ENCODE data around the gene PALMD. TPM values are rescaled to one million over a fixed set of nuclear protein-coding genes. Genes with fewer than 3 reads are reported as not detected.

PALMD gene
- total and polyA plus RNA-seq, 2 donors: 7.4 to 21.2 TPM

DNA sequence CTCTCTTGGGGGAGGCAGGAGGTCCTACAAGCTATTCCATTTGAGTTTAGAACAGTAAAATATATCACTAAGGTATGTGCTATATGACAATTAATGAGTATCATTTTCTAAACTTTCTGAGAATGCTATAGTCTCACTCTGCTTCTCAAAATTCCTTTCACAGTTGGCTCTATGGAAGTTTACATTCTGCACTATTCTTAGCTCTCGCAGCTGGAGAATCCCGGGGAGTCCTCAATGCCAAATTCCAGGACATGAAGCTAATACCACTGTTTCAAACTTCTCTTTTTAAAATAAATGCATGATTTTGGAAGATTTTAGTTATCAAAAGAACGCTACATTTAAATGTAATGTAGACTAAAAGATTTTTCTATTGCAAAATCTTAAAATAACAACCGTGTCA, 22.4 kb upstream of the PALMD start:
- WGBS: 81% methylated on average over 4 of the region's 4 CpGs
- no peak for DNase-seq (ENCODE audit: low read depth in 6 of 9, low spot score in 9 of 9)
- no peak overlapping the region for H3K4me3 ChIP-seq (ENCODE audit: low read length in 2 of 2)

DNA sequence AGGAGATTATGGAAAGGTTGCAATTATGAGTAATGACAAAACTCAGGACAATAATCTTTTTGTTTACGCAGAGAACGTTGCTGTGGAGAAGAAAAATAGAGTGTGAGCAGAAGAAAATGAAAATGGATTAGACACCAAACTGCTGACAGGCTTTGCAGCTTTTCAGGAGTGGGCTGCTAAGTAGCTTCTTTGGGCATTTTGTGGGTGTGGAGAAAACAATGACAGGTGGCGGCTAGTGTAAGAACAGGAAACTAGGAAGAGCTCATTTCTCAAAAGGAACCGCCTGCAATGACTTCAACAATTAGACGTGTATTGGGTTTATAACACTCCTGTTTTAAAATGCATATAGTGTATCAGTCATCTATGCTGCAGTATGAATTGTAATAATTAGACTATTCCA, 18.3 kb upstream of the PALMD start:
- no peaks in the 10 kb centered on the region for H3K36me3 ChIP-seq (ENCODE audit: control insufficient read depth in 2 of 2, insufficient read depth in 2 of 2, low read length in 1 of 2)
- WGBS: 85% methylated on average over 5 of the region's 5 CpGs
- H3K4me3 ChIP-seq (ENCODE audit: low read length in 2 of 2): no peak overlapping the region

More for the DNA sequence above, 22.4 kb upstream of the PALMD start:
- Histone ChIP-seq H3K9me3 (ENCODE audit: control insufficient read depth in 2 of 2, insufficient read depth in 1 of 2, low read length in 1 of 2) (no peaks in the 10 kb centered on the region), H3K27me3 (ENCODE audit: control insufficient read depth in 2 of 2, insufficient read depth in 1 of 2, low read length in 1 of 2) (no peaks in the 10 kb centered on the region), H3K4me1 (ENCODE audit: control insufficient read depth in 2 of 2, insufficient read depth in 2 of 2, low read length in 2 of 2) (no peaks in the 10 kb centered on the region), H3K27ac (ENCODE audit: low read depth in 1 of 2, low read length in 1 of 2) (no peak overlapping the region), H3K36me3 (ENCODE audit: control insufficient read depth in 2 of 2, insufficient read depth in 2 of 2, low read length in 1 of 2) (no peaks in the 10 kb centered on the region)

GRCh38 chr1:99629164-99629563, 16.7 kb upstream of the PALMD start:
- H3K27me3 ChIP-seq (ENCODE audit: control insufficient read depth in 2 of 2, insufficient read depth in 1 of 2, low read length in 1 of 2): no peaks in the 10 kb centered on the region
- 87% methylated on average over 1 of the region's 1 CpG for WGBS
- H3K27ac ChIP-seq (ENCODE audit: low read depth in 1 of 2, low read length in 1 of 2): no peak overlapping the region
- H3K4me1 ChIP-seq (ENCODE audit: control insufficient read depth in 2 of 2, insufficient read depth in 2 of 2, low read length in 2 of 2): no peaks in the 10 kb centered on the region
- DNase-seq (ENCODE audit: low read depth in 6 of 9, low spot score in 9 of 9): no peak
- H3K9me3 ChIP-seq (ENCODE audit: control insufficient read depth in 2 of 2, insufficient read depth in 1 of 2, low read length in 1 of 2): no peaks in the 10 kb centered on the region
- no peaks in the 10 kb centered on the region for H3K36me3 ChIP-seq (ENCODE audit: control insufficient read depth in 2 of 2, insufficient read depth in 2 of 2, low read length in 1 of 2)
- H3K4me3 ChIP-seq (ENCODE audit: low read length in 2 of 2): no peak overlapping the region

More for the DNA sequence above, 18.3 kb upstream of the PALMD start:
- Histone ChIP-seq H3K9me3 (ENCODE audit: control insufficient read depth in 2 of 2, insufficient read depth in 1 of 2, low read length in 1 of 2) (no peaks in the 10 kb centered on the region), H3K27me3 (ENCODE audit: control insufficient read depth in 2 of 2, insufficient read depth in 1 of 2, low read length in 1 of 2) (no peaks in the 10 kb centered on the region), H3K4me1 (ENCODE audit: control insufficient read depth in 2 of 2, insufficient read depth in 2 of 2, low read length in 2 of 2) (no peaks in the 10 kb centered on the region), H3K27ac (ENCODE audit: low read depth in 1 of 2, low read length in 1 of 2) (no peak overlapping the region)
- no peak for DNase-seq (ENCODE audit: low read depth in 6 of 9, low spot score in 9 of 9)

DNA sequence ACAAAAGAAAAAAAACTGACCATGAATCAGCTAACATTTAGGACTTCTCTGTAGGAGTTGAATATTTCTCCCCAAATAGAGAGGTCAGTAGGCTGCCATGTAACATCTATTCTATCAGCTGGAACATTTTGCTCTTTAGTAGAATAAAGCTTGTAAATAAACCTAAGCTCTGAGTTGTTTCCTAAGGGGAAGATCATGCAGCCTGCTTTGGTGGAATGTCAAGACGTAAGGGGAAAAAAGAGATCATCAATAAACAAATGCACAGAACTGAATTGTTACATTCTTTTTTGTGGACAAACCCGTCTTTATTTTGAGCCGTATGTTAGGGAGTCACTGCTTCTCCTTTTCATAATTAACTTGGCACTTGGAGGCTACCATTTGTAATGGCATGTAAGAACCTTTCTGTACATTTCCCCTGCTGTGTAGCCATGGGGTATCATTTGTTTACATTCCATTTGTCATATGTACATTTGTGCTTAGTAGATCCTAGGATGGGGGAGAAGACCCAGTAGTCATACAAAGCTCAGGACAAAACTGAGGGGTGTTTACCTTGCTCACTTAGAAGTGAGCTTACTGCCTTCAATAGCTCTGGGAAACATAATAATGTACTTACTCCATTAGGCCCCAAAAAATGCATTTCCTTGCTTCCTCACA, 10.8 kb upstream of the PALMD start:
- no peak overlapping the region for H3K4me3 ChIP-seq (ENCODE audit: low read length in 2 of 2)
- no peak overlapping the region for H3K27ac ChIP-seq (ENCODE audit: low read depth in 1 of 2, low read length in 1 of 2)
- H3K27me3 ChIP-seq (ENCODE audit: control insufficient read depth in 2 of 2, insufficient read depth in 1 of 2, low read length in 1 of 2): no peaks in the 10 kb centered on the region
- no peak for DNase-seq (ENCODE audit: low read depth in 6 of 9, low spot score in 9 of 9)
- 94% methylated on average over 3 of the region's 3 CpGs for WGBS
- H3K9me3 ChIP-seq (ENCODE audit: control insufficient read depth in 2 of 2, insufficient read depth in 1 of 2, low read length in 1 of 2): no peaks in the 10 kb centered on the region
- H3K4me1 ChIP-seq (ENCODE audit: control insufficient read depth in 2 of 2, insufficient read depth in 2 of 2, low read length in 2 of 2): no peaks in the 10 kb centered on the region
- H3K36me3 ChIP-seq (ENCODE audit: control insufficient read depth in 2 of 2, insufficient read depth in 2 of 2, low read length in 1 of 2): no peaks in the 10 kb centered on the region

DNA sequence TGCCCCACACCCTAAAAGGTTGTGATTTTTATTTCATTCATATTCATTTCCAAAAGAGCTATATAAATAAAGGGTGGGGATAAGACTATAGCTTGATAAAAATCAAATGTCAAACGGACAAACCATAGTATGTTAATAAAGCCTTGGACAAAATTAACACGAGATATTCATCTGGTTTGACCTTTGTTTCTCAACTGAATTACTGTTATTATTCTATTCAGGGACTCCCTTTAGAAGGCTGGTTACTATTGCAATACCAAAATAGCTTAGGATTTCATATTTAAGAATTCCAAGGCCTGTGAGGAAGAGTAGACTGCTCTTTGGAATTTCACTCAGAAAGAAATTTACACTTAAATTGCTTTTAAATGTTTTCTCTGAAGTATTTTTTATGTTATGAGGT, 10.2 kb upstream of the PALMD start:
- no peak overlapping the region for H3K27ac ChIP-seq (ENCODE audit: low read depth in 1 of 2, low read length in 1 of 2)
- H3K4me1 ChIP-seq (ENCODE audit: control insufficient read depth in 2 of 2, insufficient read depth in 2 of 2, low read length in 2 of 2): no peaks in the 10 kb centered on the region
- WGBS: 96% methylated on average over 2 of the region's 2 CpGs
- no peak for DNase-seq (ENCODE audit: low read depth in 6 of 9, low spot score in 9 of 9)
- H3K27me3 ChIP-seq (ENCODE audit: control insufficient read depth in 2 of 2, insufficient read depth in 1 of 2, low read length in 1 of 2): no peaks in the 10 kb centered on the region
- no peaks in the 10 kb centered on the region for H3K36me3 ChIP-seq (ENCODE audit: control insufficient read depth in 2 of 2, insufficient read depth in 2 of 2, low read length in 1 of 2)
- H3K9me3 ChIP-seq (ENCODE audit: control insufficient read depth in 2 of 2, insufficient read depth in 1 of 2, low read length in 1 of 2): no peaks in the 10 kb centered on the region
- no peak overlapping the region for H3K4me3 ChIP-seq (ENCODE audit: low read length in 2 of 2)

DNA sequence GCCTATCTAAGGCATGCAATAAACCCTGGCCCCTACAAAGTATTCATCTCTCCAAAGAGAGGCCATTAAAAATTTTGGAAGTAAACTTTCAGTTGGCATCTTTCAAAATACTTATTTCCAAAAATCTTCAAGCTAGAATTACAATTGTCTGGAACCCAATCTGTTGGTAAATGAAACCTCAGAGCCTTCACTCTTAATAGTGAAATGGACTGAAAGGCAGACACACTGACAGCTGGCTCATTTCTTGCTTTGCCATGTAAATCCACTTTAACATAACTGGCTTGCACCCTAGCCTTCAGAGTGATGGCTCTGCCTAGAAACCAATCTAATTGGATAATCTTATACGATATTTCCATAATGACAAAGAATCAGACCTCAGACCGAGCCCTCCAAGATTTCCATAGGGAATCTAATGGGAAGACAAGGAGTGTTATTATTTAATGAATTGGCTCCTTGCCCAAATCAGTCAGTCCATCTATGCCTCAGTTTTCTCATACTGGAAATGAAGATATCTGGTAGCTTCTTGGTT, 9.2 kb upstream of the PALMD start:
- H3K9me3 ChIP-seq (ENCODE audit: control insufficient read depth in 2 of 2, insufficient read depth in 1 of 2, low read length in 1 of 2): no peaks in the 10 kb centered on the region
- H3K27ac ChIP-seq (ENCODE audit: low read depth in 1 of 2, low read length in 1 of 2): no peak overlapping the region
- no peak overlapping the region for H3K4me3 ChIP-seq (ENCODE audit: low read length in 2 of 2)
- DNase-seq (ENCODE audit: low read depth in 6 of 9, low spot score in 9 of 9): no peak
- no peaks in the 10 kb centered on the region for H3K4me1 ChIP-seq (ENCODE audit: control insufficient read depth in 2 of 2, insufficient read depth in 2 of 2, low read length in 2 of 2)
- H3K27me3 ChIP-seq (ENCODE audit: control insufficient read depth in 2 of 2, insufficient read depth in 1 of 2, low read length in 1 of 2): no peaks in the 10 kb centered on the region
- 96% methylated on average over 2 of the region's 2 CpGs for WGBS
- no peaks in the 10 kb centered on the region for H3K36me3 ChIP-seq (ENCODE audit: control insufficient read depth in 2 of 2, insufficient read depth in 2 of 2, low read length in 1 of 2)

GRCh38 chr1:99638853-99639252, 7.1 kb upstream of the PALMD start:
- Histone ChIP-seq H3K27me3 (ENCODE audit: control insufficient read depth in 2 of 2, insufficient read depth in 1 of 2, low read length in 1 of 2) (no peaks in the 10 kb centered on the region), H3K4me1 (ENCODE audit: control insufficient read depth in 2 of 2, insufficient read depth in 2 of 2, low read length in 2 of 2) (no peaks in the 10 kb centered on the region), H3K9me3 (ENCODE audit: control insufficient read depth in 2 of 2, insufficient read depth in 1 of 2, low read length in 1 of 2) (no peaks in the 10 kb centered on the region), H3K4me3 (ENCODE audit: low read length in 2 of 2) (no peak overlapping the region), H3K27ac (ENCODE audit: low read depth in 1 of 2, low read length in 1 of 2) (no peak overlapping the region), H3K36me3 (ENCODE audit: control insufficient read depth in 2 of 2, insufficient read depth in 2 of 2, low read length in 1 of 2) (no peaks in the 10 kb centered on the region)
- WGBS: 92% methylated on average over 3 of the region's 3 CpGs
- no peak for DNase-seq (ENCODE audit: low read depth in 6 of 9, low spot score in 9 of 9)

DNA sequence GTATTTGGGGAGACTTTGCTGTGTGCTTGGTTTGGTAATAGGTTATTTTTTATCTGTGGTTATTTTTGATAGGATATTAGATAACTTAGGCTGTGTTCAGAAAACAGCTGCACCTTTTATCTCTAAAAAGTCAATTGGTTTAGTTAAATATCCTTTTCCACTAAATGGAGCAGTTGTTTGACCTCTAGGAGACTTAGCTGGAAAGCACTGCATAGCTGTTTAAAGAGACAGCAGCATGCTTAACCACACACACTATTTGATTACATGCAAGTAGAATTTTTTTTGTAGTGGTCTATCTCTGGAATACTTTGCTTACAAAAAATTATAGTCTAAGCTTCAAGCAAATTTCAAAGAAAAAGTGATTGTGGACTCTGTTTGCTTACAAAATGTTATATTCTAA, 6.5 kb upstream of the PALMD start:
- no peak for DNase-seq (ENCODE audit: low read depth in 6 of 9, low spot score in 9 of 9)
- Histone ChIP-seq H3K27ac (ENCODE audit: low read depth in 1 of 2, low read length in 1 of 2) (no peak overlapping the region), H3K4me1 (ENCODE audit: control insufficient read depth in 2 of 2, insufficient read depth in 2 of 2, low read length in 2 of 2) (no peaks in the 10 kb centered on the region), H3K36me3 (ENCODE audit: control insufficient read depth in 2 of 2, insufficient read depth in 2 of 2, low read length in 1 of 2) (no peaks in the 10 kb centered on the region), H3K4me3 (ENCODE audit: low read length in 2 of 2) (no peak overlapping the region), H3K27me3 (ENCODE audit: control insufficient read depth in 2 of 2, insufficient read depth in 1 of 2, low read length in 1 of 2) (no peaks in the 10 kb centered on the region), H3K9me3 (ENCODE audit: control insufficient read depth in 2 of 2, insufficient read depth in 1 of 2, low read length in 1 of 2) (no peaks in the 10 kb centered on the region)

DNA sequence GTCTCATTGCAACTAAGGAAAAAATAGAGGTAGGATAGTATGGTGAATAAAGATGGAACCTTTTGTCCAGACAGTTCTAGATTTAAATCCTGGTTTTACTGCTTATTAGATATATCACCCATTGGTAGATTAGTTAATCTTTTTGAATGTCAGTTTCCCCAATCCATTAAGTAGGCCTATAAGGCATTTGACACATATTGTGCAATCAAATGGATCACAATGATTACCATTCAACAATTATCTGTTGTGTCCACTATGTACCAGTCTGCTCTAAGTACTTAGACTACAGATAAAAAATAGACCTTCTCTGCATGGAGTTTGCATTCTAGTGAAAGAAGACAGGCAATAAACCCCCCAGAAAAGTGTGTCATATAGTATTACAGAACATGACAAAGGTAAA, 6.0 kb upstream of the PALMD start:
- no peak overlapping the region for H3K27ac ChIP-seq (ENCODE audit: low read depth in 1 of 2, low read length in 1 of 2)
- no peak for DNase-seq (ENCODE audit: low read depth in 6 of 9, low spot score in 9 of 9)

More for the DNA sequence above, 6.0 kb upstream of the PALMD start:
- H3K9me3 ChIP-seq (ENCODE audit: control insufficient read depth in 2 of 2, insufficient read depth in 1 of 2, low read length in 1 of 2): no peaks in the 10 kb centered on the region
- peaks cover 0 to 2% of the 10 kb centered on the region in 2 donors for H3K27me3 ChIP-seq (ENCODE audit: control insufficient read depth in 2 of 2, insufficient read depth in 1 of 2, low read length in 1 of 2)
- H3K4me1 ChIP-seq (ENCODE audit: control insufficient read depth in 2 of 2, insufficient read depth in 2 of 2, low read length in 2 of 2): no peaks in the 10 kb centered on the region
- no peak overlapping the region for H3K4me3 ChIP-seq (ENCODE audit: low read length in 2 of 2)
- no peaks in the 10 kb centered on the region for H3K36me3 ChIP-seq (ENCODE audit: control insufficient read depth in 2 of 2, insufficient read depth in 2 of 2, low read length in 1 of 2)
